CD4-positive, alpha-beta T cell treated with Interleukin-12 subunit alpha and Interleukin-12 subunit beta, for 1 hour (primary cell): ENCODE data around the gene GRID1.

Experiments
- DNase-seq: peaks from one replicate; pipeline ENCODE4 v3.0.0-alpha.2; 2020

The GRID1 gene

DNA sequence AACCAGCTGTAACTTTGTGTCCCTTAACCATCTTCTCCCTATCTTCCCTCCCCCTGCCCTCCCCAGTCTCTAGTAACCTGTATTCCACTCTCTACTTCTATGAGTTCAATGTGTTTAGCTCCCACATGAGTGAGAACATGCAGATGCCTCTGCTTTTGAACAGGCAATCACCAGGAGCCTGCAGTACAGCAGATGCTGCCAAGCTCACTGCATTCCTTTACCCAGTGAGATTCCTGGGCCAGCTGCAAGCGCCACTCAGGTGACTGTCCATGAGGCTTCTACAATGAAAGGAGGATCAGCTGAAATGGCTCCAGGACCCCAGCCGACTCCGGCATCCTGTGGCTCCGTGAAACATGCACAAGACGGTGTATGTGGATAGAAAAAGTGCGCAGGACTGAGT is 15.7 kb downstream of the GRID1 start:
- no peak for DNase-seq

GRCh38 chr10:86349940-86350630 is 16.5 kb downstream of the GRID1 start:
- no peak for DNase-seq

- DNase-seq: no peak
These were observed 17.1 kb downstream of the GRID1 start for GRCh38 chr10:86349474-86349873.

DNA sequence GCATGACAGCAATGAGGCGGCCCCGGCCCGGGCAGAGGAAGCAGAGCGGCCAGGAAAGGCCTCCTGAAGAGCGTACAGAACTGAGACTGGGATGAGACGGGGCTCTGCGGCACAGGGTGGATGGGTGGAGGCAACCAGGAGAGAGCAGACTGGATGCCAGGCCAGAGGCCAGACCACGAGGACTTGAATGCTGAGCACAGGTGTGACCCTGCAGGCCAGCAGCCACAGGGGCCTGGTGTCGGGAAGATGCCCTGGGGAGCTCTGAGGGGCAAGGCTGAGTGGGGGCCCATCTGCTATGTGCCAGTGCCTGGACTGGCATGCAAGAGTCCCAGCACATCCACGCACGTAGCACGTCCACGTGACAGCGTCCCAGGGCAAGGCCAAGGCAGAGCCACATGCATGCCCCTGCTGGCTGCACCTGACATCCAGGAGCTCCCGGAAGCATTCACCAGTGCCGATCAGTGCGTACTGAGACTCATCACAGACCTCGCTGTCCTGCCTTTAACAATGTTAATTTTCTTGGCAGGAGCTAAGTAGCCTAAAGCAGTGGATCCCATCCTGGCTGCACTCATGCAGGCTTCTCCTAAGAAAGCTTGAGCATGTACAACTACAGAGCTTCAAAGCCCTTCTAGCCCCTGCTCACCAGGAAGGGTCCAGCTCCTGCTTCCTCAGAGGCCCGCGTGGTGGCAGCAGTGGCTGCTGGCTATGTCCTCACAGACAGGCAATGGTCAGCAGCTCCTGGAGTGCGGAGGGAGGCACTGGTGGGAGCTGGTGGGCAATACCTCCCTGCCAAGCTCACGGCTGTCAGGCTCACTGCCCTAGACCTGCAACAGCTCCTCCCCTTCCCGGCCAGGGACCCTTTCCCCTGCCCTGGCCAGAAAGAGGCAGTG is 18.0 kb downstream of the GRID1 start:
- DNase-seq: no peak

DNA sequence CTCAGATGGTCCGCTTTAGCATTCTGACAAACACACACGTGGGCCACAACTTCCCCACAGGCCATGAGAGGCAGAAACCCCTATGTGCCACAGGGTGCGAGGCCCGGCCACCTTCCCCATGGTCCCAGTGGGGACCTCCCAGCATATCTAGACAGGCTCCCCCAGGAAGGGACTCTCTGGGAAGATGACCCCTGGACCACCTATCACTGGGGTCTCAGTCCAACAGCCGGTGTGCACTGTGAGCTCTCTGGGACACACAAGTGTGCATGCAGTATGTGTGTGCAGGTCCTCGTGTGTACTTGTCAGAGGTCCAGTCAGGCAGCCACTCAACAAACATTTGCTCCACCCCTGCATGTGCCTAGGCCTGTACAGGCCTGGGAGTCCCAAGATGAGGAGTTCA is 18.7 kb downstream of the GRID1 start:
- DNase-seq: no peak

GRCh38 chr10:86346799-86347665 is 19.6 kb downstream of the GRID1 start:
- DNase-seq: no peak

GRCh38 chr10:86345859-86346798 is 20.5 kb downstream of the GRID1 start:
- no peak for DNase-seq

- no peak for DNase-seq
These were observed 21.2 kb downstream of the GRID1 start for GRCh38 chr10:86345296-86345858.

DNA sequence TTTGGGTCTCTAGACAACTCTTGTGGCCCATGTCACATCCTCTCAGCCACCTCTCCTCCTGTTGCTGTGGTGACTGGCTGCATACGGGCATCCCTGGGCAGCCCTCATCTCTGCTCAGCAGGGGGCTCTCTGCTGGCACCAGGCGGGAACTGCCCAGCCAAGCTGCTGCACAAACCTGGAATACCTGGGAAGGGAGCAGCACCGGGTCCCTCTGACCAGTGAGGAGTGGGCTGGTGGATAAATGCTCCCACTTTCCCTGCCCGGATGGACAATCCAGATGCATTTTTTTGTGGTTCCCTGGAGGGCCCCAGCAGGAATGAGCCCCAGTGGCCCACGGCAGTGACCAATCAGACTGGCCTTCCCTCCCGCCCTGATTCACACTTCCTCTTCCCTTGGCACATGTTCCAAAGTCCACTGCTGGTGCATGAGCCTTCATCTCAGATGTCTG is 21.9 kb downstream of the GRID1 start:
- DNase-seq: no peak

DNA sequence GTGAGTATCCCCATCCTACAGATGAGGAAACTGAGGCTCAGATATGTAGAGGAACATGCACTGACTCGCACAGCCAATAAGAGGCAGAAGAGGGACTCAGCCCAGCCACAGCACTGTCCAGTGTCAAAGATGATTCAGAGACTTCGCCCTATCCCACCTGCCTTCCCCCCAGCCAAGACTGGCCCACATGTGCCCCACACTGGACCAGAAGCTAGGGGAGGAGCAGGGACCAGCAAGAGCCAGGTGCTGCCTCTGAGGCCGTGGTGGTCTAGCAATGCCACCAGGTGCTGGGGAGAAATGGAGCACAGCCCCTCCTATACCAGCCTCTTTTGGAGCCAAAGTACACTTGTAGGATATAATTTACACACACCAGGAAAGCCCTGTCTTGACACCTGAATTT is 22.3 kb downstream of the GRID1 start:
- DNase-seq: no peak

GRCh38 chr10:86343761-86344160 is 22.8 kb downstream of the GRID1 start:
- DNase-seq: no peak

- no peak for DNase-seq
These were observed 24.3 kb downstream of the GRID1 start for GRCh38 chr10:86342111-86342863.

- DNase-seq: no peak
These were observed 25.2 kb downstream of the GRID1 start for GRCh38 chr10:86341361-86341811.

DNA sequence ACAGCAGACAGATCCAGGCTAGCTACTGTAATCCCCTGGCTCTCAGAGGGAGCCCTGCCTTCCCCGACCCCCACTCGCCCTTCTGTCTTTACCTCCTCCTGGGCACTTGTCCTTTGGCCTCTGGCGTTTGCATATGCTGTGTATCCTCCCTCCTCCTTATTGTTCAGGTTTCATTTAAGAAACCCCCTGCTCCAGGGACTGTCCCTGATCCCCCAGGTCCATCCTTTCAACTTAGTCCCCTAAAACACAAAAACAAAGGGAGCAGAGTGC is 25.7 kb downstream of the GRID1 start:
- DNase-seq: no peak

GRCh38 chr10:86340176-86340990 is 26.2 kb downstream of the GRID1 start:
- no peak for DNase-seq

GRCh38 chr10:86339226-86339865 is 27.2 kb downstream of the GRID1 start:
- no peak for DNase-seq

GRCh38 chr10:86337121-86337601 is 29.4 kb downstream of the GRID1 start:
- DNase-seq: no peak

- DNase-seq: no peak
These were observed 30.3 kb downstream of the GRID1 start for GRCh38 chr10:86336341-86336740.

- no peak for DNase-seq
These were observed 30.8 kb downstream of the GRID1 start for GRCh38 chr10:86335831-86336230.

DNA sequence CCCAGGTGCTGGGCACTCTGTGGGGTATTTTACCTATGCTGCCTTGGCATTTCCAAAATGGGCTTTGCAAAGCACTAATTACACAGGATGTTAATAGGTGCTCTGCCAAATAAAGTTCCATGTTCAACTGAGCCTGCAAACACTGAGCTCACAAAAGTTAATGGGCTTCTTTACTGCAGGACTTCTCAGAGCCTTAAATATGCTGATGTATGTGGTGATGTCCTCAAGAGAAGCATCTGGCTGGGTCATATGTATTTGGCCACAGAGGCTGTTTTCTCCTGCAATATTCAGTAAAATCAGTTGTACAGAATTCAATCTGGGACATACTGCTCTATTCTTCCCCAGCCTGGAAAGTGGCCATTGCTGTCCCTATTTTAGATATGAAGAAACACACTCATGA is 31.3 kb downstream of the GRID1 start:
- DNase-seq: no peak
